Pancreas (tissue), 10 donors: ENCODE data around the gene STIM1. TPM values are rescaled to one million over a fixed set of nuclear protein-coding genes. Genes with fewer than 3 reads are reported as not detected.
"Not testable (repeated sequence)": the region's sequence is repeated elsewhere in the genome, so short reads cannot be mapped to it uniquely, and the experiment has no call there.

ENCODE experiments used
- ATAC-seq, 4 donors: fragments of 200-7000 bp; cut with Tn5 transposase; one replicate each; pipeline versions ENCODE4 v1.8.0 to v1.9.1; 2020; ENCODE audit warnings: mild to moderate bottlenecking in 4 of 4, moderate library complexity in 4 of 4
- DNase-seq, 6 donors: peaks; one replicate each; pipeline ENCODE4 v3.0.0-alpha.2; 2020
- FAIRE-seq: peaks from 2 replicates; lab custom pipeline; 2012; peaks lifted over from hg19 to GRCh38; lab: Jason Lieb, UNC
- H3K27ac ChIP-seq, 4 donors: fragments of 200-600 bp; sonication (generic); 1 replicate in 3 of 4; 2 replicates in 1 of 4; pipeline versions ENCODE4 v1.5.0 to v1.8.0; 2020
- H3K27me3 ChIP-seq, 4 donors: fragments of 200-600 bp; one replicate each; pipeline ENCODE4 v1.8.0; 2021
- H3K36me3 ChIP-seq, 3 donors: fragments of 200-600 bp; sonication (generic) in 1 of 3; one replicate each; pipeline versions ENCODE4 v1.5.0 to v1.8.0; 2020 to 2021
- H3K4me1 ChIP-seq, 3 donors: fragments of 200-600 bp; one replicate each; pipeline ENCODE4 v1.8.0; 2021
- H3K4me3 ChIP-seq, 4 donors: fragments of 200-600 bp; sonication (generic) in 2 of 4; one replicate each; pipeline versions ENCODE4 v1.5.0 to v1.8.0; 2020 to 2021
- H3K9me3 ChIP-seq, 4 donors: fragments of 200-600 bp; one replicate each; pipeline ENCODE4 v1.8.0; 2021
- CTCF ChIP-seq, 4 donors: fragments of 200-600 bp; sonication (generic) in 3 of 4; IDR thresholded peaks; one replicate each; pipeline versions ENCODE4 v1.5.0 to v1.8.0; 2021; ENCODE audit warnings: antibody characterized with exemption in 4 of 4
- WGBS, 2 donors: extraction: QIAGEN DNeasy Blood & Tissue Kit; methylation state at CpG; one replicate each; pipeline ENCODE4 v1.1.7; 2013; 5-methylcytosine and 5-hydroxymethylcytosine counted together
- intact Hi-C, 3 donors: fragments of 100-400 bp; cut with DNase I; formaldehyde crosslinking; loops; one replicate each; pipeline versions ENCODE4 v1.11.1 to v1.14.2; 2022
- polyA plus RNA-seq, 2 donors: library from polyadenylated mRNA; stranded (reverse); fragments of 200-250 nt; gene quantifications; one replicate each; pipeline ENCODE4 v1.2.3, GENCODE V29; 2013
- total RNA-seq, 6 donors: library from RNA; stranded (reverse); fragmentation: NEBNext Ultra II Directional in 4 of 6; extraction: Animal tissue kit (Norgen Biotek cat#: 25700) in 4 of 6; gene quantifications; one replicate each; pipeline versions ENCODE4 v1.2.1 to v1.2.4, GENCODE V29; 2021 to 2023
- donor health status: healthy with polysubstance abuse.
- donor health status: DM: no; HTN: no; CAD: no; lungs with moderate emphysema.
- donor health status: DM: no; HTN: no; CAD: no.
- donor health status: control.
- donor health status: control.
- donor health status: Bipolar disorder and iron deficiency.
- donor health status: DM: yes; HTN: yes; CAD: no.
- donor health status: DM: no; HTN: no; CAD: no.
- donor health status: DM: no; HTN: no; CAD: no.
- donor health status: DM: yes; HTN: yes; CAD: no.

The STIM1 gene
- total and polyA plus RNA-seq, 8 donors, result 10.2 to 28.9 (median 18.8) TPM

DNA sequence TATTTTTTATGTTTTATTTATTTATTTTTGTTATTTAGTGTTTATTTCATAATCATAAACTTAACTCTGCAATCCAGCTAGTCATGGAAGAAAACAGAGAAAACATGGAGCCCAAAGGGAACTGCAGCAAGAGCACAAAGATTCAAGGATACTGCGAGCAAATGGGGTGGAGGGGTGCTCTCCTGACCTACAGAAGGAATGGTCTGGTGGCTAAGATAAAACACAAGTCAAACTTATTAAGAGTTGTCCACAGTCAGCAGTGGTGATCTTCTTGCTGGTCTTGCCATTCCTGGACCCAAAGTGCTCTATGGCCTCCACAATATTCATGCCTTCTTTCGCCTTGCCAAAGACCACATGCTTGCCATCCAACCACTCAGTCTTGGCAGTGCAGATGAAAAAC, 36.7 kb downstream of the STIM1 start:
- H3K27me3 ChIP-seq, result no peaks in the 10 kb centered on the region
- intact Hi-C loops, result no loop called here
- FAIRE-seq (no peak), DNase-seq (no peak), ATAC-seq (no peak)
- no peaks in the 10 kb centered on the region for H3K9me3 ChIP-seq
- no peak for TF ChIP-seq CTCF (IDR thresholded peaks at IDR 0.05)
- H3K4me1 ChIP-seq, result peaks cover 0 to 24% (median 3%) of the 10 kb centered on the region in 3 donors
- H3K27ac ChIP-seq, result no peak overlapping the region
- no peaks in the 10 kb centered on the region for H3K36me3 ChIP-seq
- no peak overlapping the region for H3K4me3 ChIP-seq
- 98 to 99% methylated on average over 2 of the region's 2 CpGs for WGBS, 2 donors

DNA sequence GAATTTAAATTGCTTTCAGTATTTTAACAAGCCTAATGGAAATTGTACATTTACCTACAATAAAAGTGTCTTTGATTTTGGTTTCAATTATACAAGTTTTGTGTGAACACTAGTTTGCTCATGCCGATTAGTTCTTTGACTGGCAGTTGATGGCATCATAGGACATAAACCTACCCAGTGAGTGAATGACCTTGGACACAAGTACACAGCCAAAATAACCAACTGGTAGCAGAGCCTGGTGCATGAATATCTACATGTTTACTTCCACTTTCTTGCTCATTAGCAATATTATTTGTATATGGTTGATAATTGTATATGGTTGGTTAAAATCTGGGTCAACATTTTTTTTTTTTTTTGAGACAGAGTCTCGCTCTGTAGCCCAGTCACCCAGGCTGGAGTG, 37.8 kb downstream of the STIM1 start:
- DNase-seq (no peak), ATAC-seq (no peak), FAIRE-seq (no peak)
- H3K27me3 ChIP-seq, result no peaks in the 10 kb centered on the region
- H3K4me3 ChIP-seq, result no peak overlapping the region
- H3K36me3 ChIP-seq, result no peaks in the 10 kb centered on the region
- H3K9me3 ChIP-seq, result no peaks in the 10 kb centered on the region
- peak overlapping the region in 1 of 4 donors; percentile 58 for H3K27ac ChIP-seq
- WGBS, 2 donors, result 78 to 79% methylated on average over 2 of the region's 2 CpGs
- no peak for TF ChIP-seq CTCF (IDR thresholded peaks at IDR 0.05)
- peaks cover 0 to 24% (median 3%) of the 10 kb centered on the region in 3 donors for H3K4me1 ChIP-seq
- intact Hi-C loops, result no loop called here

DNA sequence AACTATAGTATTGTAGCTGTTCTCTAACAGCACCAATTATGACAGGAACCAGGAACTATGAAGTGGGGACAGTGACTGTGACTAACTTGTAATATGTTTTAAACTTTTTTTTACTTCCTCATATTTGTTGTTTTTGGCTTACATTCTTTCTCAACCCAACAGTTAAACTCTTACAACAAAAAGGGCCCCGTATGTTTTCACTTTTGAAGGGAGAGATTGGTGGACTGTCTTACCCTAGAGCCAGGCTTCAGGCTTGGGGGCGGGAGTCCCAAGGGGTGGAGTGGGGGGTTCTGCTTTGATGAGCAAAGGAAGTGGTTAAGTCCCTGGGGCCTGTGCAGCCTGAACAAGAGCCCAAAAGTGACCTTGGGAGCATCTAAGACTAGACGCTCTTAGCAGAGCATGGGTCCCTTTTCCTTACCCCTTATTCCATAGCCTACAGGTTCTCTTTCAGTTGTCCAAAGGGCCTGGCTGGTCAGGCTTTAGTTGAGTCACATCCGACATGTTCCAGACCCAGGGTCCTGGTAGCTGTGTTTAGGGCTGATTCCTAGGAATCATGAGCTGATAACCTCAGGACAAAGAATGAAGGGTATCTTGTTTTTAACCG, 38.8 kb downstream of the STIM1 start:
- FAIRE-seq (no peak), DNase-seq (no peak), ATAC-seq (peak; percentile 35 to 82 (median 66))
- WGBS, 2 donors, result 73 to 83% methylated on average over 5 of the region's 5 CpGs
- no peak overlapping the region for H3K4me3 ChIP-seq
- no peaks in the 10 kb centered on the region for H3K36me3 ChIP-seq
- peak overlapping the region in 2 of 4 donors; percentile 48 to 58 for H3K27ac ChIP-seq
- intact Hi-C loops, result no loop called here
- no peaks in the 10 kb centered on the region for H3K27me3 ChIP-seq
- no peaks in the 10 kb centered on the region for H3K9me3 ChIP-seq
- peaks cover 0 to 24% (median 3%) of the 10 kb centered on the region in 3 donors for H3K4me1 ChIP-seq
- no peak for TF ChIP-seq CTCF (IDR thresholded peaks at IDR 0.05)

DNA sequence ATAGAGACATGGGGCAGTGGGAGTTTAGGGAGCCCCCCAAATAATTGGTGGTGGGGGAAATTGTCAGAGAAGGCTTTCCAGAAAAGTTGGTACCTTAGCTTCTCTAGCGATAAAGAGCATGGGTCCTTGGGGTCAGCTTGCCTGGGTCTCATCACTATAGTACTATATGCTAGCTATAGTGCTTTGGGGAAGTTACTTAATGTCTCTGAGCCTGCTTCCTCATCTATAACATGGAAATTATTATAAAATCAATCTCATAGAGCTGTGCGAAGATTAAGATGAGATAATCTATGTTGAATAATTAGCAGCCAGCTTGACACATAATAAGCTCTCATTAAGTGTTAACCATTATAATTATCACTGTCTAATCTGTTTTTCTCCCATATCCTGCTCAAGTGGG, 41.2 kb downstream of the STIM1 start:
- intact Hi-C loops, result no loop called here
- no peak for TF ChIP-seq CTCF (IDR thresholded peaks at IDR 0.05)
- WGBS, 2 donors, result 85 to 92% methylated on average over 2 of the region's 2 CpGs
- no peaks in the 10 kb centered on the region for H3K36me3 ChIP-seq
- no peak overlapping the region for H3K27ac ChIP-seq
- no peaks in the 10 kb centered on the region for H3K9me3 ChIP-seq
- H3K4me1 ChIP-seq, result peaks cover 0 to 24% (median 7%) of the 10 kb centered on the region in 3 donors
- DNase-seq, result no peak
- no peak overlapping the region for H3K4me3 ChIP-seq
- no peaks in the 10 kb centered on the region for H3K27me3 ChIP-seq
- no peak for ATAC-seq
- no peak for FAIRE-seq

DNA sequence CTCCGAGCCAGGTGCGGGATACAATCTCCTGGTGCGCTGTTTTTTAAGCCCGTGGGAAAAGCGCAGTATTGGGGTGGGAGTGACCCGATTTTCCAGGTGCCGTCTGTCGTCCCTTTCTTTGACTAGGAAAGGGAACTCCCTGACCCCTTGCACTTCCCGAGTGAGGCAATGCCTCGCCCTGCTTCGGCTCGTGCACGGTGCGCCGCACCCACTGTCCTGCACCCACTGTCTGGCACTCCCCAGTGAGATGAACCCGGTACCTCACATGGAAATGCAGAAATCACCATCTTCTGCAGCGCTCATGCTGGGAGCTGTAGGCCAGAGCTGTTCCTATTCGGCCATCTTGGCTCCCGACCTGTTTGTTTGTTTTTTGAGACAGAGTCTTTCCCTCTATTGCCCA, 44.8 kb downstream of the STIM1 start:
- peaks cover 6 to 20% (median 15%) of the 10 kb centered on the region in 3 donors for H3K4me1 ChIP-seq
- H3K4me3 ChIP-seq, intact Hi-C loops, ATAC-seq, DNase-seq, H3K27me3 ChIP-seq, FAIRE-seq, H3K9me3 ChIP-seq, H3K27ac ChIP-seq, H3K36me3 ChIP-seq: not testable (repeated sequence)
- 90 to 94% methylated on average over 19 of the region's 19 CpGs for WGBS, 2 donors
